ENCODE data around the gene KCNMB4.

KCNMB4 gene

GRCh38 chr12:70456953-70457352 is 90.9 kb downstream of the KCNMB4 start:
- TF ChIP-seq CTCF (IDR thresholded peaks at IDR 0.05; ENCODE audit: extremely low read depth, missing control alignments) = no peak
- no peak for DNase-seq (ENCODE audit: low spot score)

DNA sequence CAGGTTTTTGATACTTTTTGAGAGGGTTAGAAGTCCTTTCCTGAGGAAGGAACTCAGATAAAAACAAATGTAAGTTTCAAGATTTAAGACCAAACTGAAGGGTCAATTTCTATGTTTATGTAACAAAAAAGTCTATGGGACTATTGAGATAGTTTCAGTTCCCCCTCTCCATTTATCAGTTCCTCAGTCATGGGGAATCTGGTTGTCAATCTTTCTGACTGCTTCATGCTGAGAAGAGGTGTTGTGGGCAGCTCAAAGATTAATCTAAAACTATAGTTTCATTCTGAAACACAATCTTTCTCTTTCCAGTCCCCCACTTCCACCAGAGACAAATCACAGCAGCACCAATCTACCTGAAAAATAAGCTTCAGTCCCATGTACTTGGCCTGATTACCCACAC is 93.7 kb downstream of the KCNMB4 start:
- DNase-seq (ENCODE audit: low spot score) = no peak
- TF ChIP-seq CTCF (IDR thresholded peaks at IDR 0.05; ENCODE audit: extremely low read depth, missing control alignments) = no peak

GRCh38 chr12:70463997-70464396 is 97.9 kb downstream of the KCNMB4 start:
- DNase-seq (ENCODE audit: low spot score) = no peak

DNA sequence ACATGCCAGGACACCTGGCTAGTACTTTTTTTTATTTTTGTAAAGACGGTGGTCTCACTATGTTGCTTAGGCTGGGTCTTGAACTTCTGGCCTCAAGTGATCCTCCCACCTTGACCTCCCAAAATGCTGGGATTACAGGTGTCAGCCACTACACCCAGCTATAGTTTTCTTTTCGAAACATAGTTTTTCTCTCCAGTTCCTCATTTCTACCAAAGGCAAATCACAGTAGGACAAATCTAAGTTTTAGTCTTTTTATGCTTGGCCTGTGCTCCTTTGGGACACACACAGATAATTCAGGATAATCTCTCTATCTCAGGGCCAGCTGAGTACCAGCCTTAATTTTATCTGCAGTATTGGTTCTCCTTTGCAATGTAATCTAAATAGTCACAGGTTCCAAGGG is 100.7 kb downstream of the KCNMB4 start:
- TF ChIP-seq CTCF (IDR thresholded peaks at IDR 0.05; ENCODE audit: extremely low read depth, missing control alignments) = no peak
- DNase-seq (ENCODE audit: low spot score) = no peak

More at GRCh38 chr12:70463997-70464396, 97.9 kb downstream of the KCNMB4 start:
- TF ChIP-seq CTCF (IDR thresholded peaks at IDR 0.05; ENCODE audit: extremely low read depth, missing control alignments) = no peak

DNA sequence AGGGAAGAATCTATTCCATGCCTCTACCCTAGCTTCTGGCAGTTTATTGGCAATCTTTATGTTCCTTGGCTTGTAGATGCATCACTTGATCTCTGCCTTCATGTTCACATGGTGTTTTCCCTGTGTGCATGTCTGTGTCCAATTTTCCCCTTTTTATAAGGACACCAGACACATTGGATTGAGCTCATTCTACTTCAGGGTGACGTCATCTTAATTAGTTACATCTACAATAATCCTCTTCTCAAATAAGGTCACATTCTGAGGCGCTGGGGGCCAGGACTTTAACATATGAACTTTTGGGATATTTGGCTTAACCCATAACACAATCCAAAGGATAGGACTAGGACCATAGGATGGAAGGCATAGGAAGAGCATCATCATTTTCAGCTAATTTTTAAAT is 101.4 kb downstream of the KCNMB4 start:
- no peak for DNase-seq (ENCODE audit: low spot score)
- TF ChIP-seq CTCF (IDR thresholded peaks at IDR 0.05; ENCODE audit: extremely low read depth, missing control alignments) = no peak

DNA sequence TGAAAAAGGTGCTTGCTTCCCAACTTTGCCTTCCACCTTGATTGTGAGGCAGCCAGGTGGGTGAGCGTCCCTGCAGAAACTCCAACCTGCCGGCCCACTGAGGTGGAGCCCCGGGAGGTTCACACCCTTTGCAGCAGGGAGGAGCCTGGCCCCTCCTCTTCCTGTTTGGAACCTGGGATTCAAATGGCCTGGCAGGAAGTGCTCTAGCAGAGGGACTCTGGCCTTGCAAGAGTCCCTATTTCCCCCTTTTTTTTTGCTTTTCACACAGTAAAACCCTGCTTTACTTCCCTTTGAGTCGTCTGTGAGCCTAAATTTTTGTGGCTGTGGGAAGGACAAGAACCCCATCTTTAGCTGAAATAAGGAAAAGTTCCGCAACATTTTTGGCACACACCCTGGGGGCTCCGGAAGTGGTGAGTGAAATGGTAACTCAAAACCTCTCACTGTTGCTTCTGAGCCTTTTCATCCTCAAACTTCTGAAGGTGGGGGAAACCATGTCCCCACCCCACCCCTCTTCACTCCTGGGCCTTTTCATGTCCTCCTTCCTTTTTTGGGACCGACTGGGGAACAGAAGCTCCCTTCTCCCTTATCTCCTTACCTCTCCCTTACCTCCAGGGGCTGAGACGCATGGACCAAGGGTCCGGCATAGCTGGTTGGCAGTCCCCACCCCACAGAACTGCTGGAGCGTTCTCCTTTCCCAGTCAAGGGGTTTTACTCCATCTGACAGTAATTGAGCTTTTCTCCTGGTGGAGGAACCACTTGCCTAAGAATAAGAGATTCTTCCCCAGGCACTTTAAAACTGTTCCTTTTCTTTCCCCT is 102.0 kb downstream of the KCNMB4 start:
- no peak for TF ChIP-seq CTCF (IDR thresholded peaks at IDR 0.05; ENCODE audit: extremely low read depth, missing control alignments)
- DNase-seq (ENCODE audit: low spot score) = no peak

- TF ChIP-seq CTCF (IDR thresholded peaks at IDR 0.05; ENCODE audit: extremely low read depth, missing control alignments) = no peak
- DNase-seq (ENCODE audit: low spot score) = no peak
Measured at GRCh38 chr12:70468741-70469140, 102.7 kb downstream of the KCNMB4 start.
